OCI-LY1 (cell line): ENCODE data around the gene CISH.

Experiments
- EZH2 ChIP-seq: fragments of 200-600 bp; sonication (generic), shearing (Covaris generic); IDR thresholded peaks from 2 replicates; pipeline ENCODE4 v1.8.0; 2017; ENCODE audit warnings: borderline replicate concordance, mixed run types, mild to moderate bottlenecking, antibody characterized with exemption, low read length, moderate library complexity, mixed read lengths
- TF ChIP-seq, protein P1 (sequence below): fragments of 200-600 bp; sonication (generic), shearing (Covaris generic); IDR thresholded peaks from 2 replicates; pipeline ENCODE4 v1.5.1; 2017; ENCODE audit warnings: mild to moderate bottlenecking, antibody characterized with exemption, low read length, moderate library complexity, mixed read lengths

DNA sequence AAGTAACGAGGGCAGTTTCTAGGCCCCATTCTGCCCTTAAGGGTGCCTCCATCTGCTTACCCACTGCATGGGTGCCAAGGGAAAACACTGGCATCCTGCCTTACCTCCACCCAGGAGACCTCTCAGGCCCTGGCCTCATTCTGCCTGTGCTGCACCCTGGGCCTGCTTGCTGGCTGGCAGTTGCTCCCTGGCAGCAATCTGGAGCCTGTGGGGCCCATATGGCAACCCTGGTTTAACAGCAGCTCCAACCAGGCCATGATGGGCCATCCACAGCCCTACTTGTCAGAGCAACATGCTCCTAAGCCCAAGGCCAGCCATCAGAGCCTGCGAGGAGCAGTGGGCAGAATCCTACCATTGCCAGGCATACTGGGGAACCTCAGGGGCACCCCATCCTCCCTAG, 47.7 kb downstream of the CISH start:
- no peak for TF ChIP-seq EZH2
- TF ChIP-seq, protein P1, sequence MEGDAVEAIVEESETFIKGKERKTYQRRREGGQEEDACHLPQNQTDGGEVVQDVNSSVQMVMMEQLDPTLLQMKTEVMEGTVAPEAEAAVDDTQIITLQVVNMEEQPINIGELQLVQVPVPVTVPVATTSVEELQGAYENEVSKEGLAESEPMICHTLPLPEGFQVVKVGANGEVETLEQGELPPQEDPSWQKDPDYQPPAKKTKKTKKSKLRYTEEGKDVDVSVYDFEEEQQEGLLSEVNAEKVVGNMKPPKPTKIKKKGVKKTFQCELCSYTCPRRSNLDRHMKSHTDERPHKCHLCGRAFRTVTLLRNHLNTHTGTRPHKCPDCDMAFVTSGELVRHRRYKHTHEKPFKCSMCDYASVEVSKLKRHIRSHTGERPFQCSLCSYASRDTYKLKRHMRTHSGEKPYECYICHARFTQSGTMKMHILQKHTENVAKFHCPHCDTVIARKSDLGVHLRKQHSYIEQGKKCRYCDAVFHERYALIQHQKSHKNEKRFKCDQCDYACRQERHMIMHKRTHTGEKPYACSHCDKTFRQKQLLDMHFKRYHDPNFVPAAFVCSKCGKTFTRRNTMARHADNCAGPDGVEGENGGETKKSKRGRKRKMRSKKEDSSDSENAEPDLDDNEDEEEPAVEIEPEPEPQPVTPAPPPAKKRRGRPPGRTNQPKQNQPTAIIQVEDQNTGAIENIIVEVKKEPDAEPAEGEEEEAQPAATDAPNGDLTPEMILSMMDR: no peak
